GM12874 (cell line): ENCODE measurements around the gene TMEM9.

ENCODE experiments used
- CTCF ChIP-seq: IDR thresholded peaks from 2 replicates; pipeline ENCODE4 v1.5.1; 2011; ENCODE audit warnings: low read depth, mild to moderate bottlenecking, control low read depth, low read length, moderate library complexity; ENCODE audit not compliant: insufficient read depth

The TMEM9 gene

GRCh38 chr1:201167041-201167991 lies 13.0 kb upstream of the TMEM9 start:
- TF ChIP-seq CTCF, result no peak

- TF ChIP-seq CTCF, result no peak
Measured at GRCh38 chr1:201164645-201165044, 10.4 kb upstream of the TMEM9 start.

GRCh38 chr1:201163707-201164106 lies 9.4 kb upstream of the TMEM9 start:
- TF ChIP-seq CTCF, result no peak

- no peak for TF ChIP-seq CTCF
Measured at GRCh38 chr1:201157949-201158348, 3.7 kb upstream of the TMEM9 start.

GRCh38 chr1:201156819-201157218 lies 2.5 kb upstream of the TMEM9 start:
- TF ChIP-seq CTCF, result no peak

GRCh38 chr1:201156346-201156745 lies 2.1 kb upstream of the TMEM9 start:
- no peak for TF ChIP-seq CTCF

GRCh38 chr1:201155354-201155753 lies 1.1 kb upstream of the TMEM9 start:
- no peak for TF ChIP-seq CTCF
